K562 (cell line): Measurements from ENCODE around the gene SIK3. TPM values are rescaled to one million over a fixed set of nuclear protein-coding genes. Genes with fewer than 3 reads are reported as not detected.

Experiments
- ATAC-seq: fragments of 200-7000 bp; cut with Tn5 transposase; 3 replicates; pipeline ENCODE4 v1.9.1; 2020; ENCODE audit warnings: moderate library complexity
- BruUV-seq: library from RNA; stranded (reverse); fragments of 400-500 nt; replicated peaks from 2 replicates; lab custom pipeline; 2021; lab: Mats Ljungman, UMichigan
- CTCF ChIA-PET: fragments of 300-600 bp; formaldehyde crosslinking; extraction: SDS; loops from one replicate; lab custom pipeline; 2021; ENCODE audit warnings: low intra/inter-chr PET ratio; lab: Yijun Ruan, JAX
- POLR2A ChIA-PET: fragments of 300-600, 350-650 bp; sonication (Branson Sonifier 250); formaldehyde crosslinking; extraction: SDS; loops from one replicate; lab custom pipeline; 2021; ENCODE audit warnings: antibody characterized with exemption, inconsistent platforms; lab: Yijun Ruan, JAX
- DNase-seq, 4 experiments: peaks; one replicate each; pipeline versions ENCODE4 v3.0.0 to v3.0.0-alpha.2; 2011 to 2018; ENCODE audit warnings: low spot score in 3 of 4, mixed read lengths in 3 of 4; ENCODE audit errors: extremely low read depth in 1 of 4
- FAIRE-seq: peaks from 2 replicates; lab custom pipeline; 2011; peaks lifted over from hg19 to GRCh38; lab: Jason Lieb, UNC
- H2AFZ ChIP-seq: 2 replicates; pipeline ENCODE4 v1.6.0; 2011; ENCODE audit warnings: low read depth, low read length, control low read depth, inconsistent platforms
- H3K27ac ChIP-seq: fragments of 200-600 bp; 3 replicates; pipeline ENCODE4 v1.8.0; 2011; ENCODE audit warnings: low read depth, mild to moderate bottlenecking, control low read depth, inconsistent platforms, low read length, moderate library complexity, mixed read lengths; ENCODE audit errors: extremely low read depth
- H3K27me3 ChIP-seq, 2 experiments: fragments of 300-600 bp in 1 of 2; 2 replicates in 1 of 2; 3 replicates in 1 of 2; pipeline versions ENCODE4 v1.6.0 to v1.8.0; 2011; ENCODE audit warnings: inconsistent platforms in 2 of 2, low read length in 2 of 2, mild to moderate bottlenecking in 1 of 2, mixed read lengths in 1 of 2, moderate library complexity in 1 of 2; ENCODE audit not compliant: control insufficient read depth in 2 of 2, insufficient read depth in 2 of 2
- H3K36me3 ChIP-seq: fragments of 300-600 bp; 3 replicates; pipeline ENCODE4 v1.8.0; 2011; ENCODE audit warnings: mild to moderate bottlenecking, low read length, inconsistent platforms; ENCODE audit not compliant: control insufficient read depth, insufficient read depth
- H3K4me1 ChIP-seq, 2 experiments: fragments of 200-600 bp in 1 of 2; replicated peaks in 1 of 2; 2 replicates in 1 of 2; 3 replicates in 1 of 2; pipeline versions ENCODE4 v1.5.1 to v1.8.0; 2011; ENCODE audit warnings: inconsistent platforms in 2 of 2, low read length in 2 of 2, mild to moderate bottlenecking in 1 of 2, mixed read lengths in 1 of 2, moderate library complexity in 1 of 2; ENCODE audit not compliant: control insufficient read depth in 2 of 2, insufficient read depth in 2 of 2
- H3K4me2 ChIP-seq: 2 replicates; pipeline ENCODE4 v1.6.1; 2011; ENCODE audit warnings: low read length, control low read depth, inconsistent platforms, mixed read lengths; ENCODE audit not compliant: insufficient read depth
- H3K4me3 ChIP-seq: fragments of 200-600 bp; sonication (generic), shearing (Covaris generic); 2 replicates; pipeline ENCODE4 v1.5.1; 2016; ENCODE audit warnings: control low read depth, inconsistent platforms
- H3K79me2 ChIP-seq: fragments of 200-600 bp; 3 replicates; pipeline ENCODE4 v1.8.0; 2011; ENCODE audit warnings: low read length, inconsistent platforms; ENCODE audit not compliant: control insufficient read depth, insufficient read depth
- H3K9ac ChIP-seq, 2 experiments: 2 replicates each; pipeline versions ENCODE4 v1.6.0 to v1.6.1; 2011; ENCODE audit warnings: low read depth in 2 of 2, low read length in 2 of 2, control low read depth in 1 of 2, inconsistent platforms in 1 of 2, mild to moderate bottlenecking in 1 of 2, mixed read lengths in 1 of 2; ENCODE audit not compliant: insufficient read depth in 1 of 2
- H3K9me1 ChIP-seq: one replicate; pipeline ENCODE4 v1.6.0; 2011; ENCODE audit warnings: inconsistent platforms, mild to moderate bottlenecking, low read length, moderate library complexity; ENCODE audit not compliant: control insufficient read depth, insufficient read depth
- H3K9me3 ChIP-seq: replicated peaks from 2 replicates; pipeline ENCODE4 v1.5.1; 2011; ENCODE audit warnings: low read depth, low read length, inconsistent platforms; ENCODE audit not compliant: control insufficient read depth, insufficient read depth
- H4K20me1 ChIP-seq: replicated peaks from 2 replicates; pipeline ENCODE4 v1.6.1; 2011; ENCODE audit warnings: low read length, inconsistent platforms, mixed read lengths; ENCODE audit not compliant: control insufficient read depth, insufficient read depth
- BRF1 ChIP-seq: IDR thresholded peaks from 3 replicates; pipeline ENCODE4 v1.6.1; 2011; ENCODE audit warnings: borderline replicate concordance, mild to moderate bottlenecking; ENCODE audit not compliant: insufficient read length; ENCODE audit errors: extremely low read depth
- CHD1 ChIP-seq: fragments of 200-600 bp; sonication (generic); IDR thresholded peaks from one replicate; pipeline ENCODE4 v1.6.1; 2012; ENCODE audit warnings: mild to moderate bottlenecking, moderate library complexity, low read length, inconsistent platforms
- COPS2 ChIP-seq: fragments of 450-650 bp; conservative IDR thresholded peaks from 2 replicates; pipeline ENCODE4 v1.6.1; 2016; ENCODE audit warnings: mild to moderate bottlenecking, moderate library complexity
- CREM ChIP-seq: IDR thresholded peaks from 2 replicates; pipeline ENCODE4 v1.6.1; 2014; ENCODE audit warnings: antibody characterized with exemption, low read depth
- ESRRB ChIP-seq: fragments of 250-450 bp; sonication (Bioruptor Pico); IDR thresholded peaks from 2 replicates; pipeline ENCODE4 v1.5.0; 2020; ENCODE audit warnings: mild to moderate bottlenecking, moderate library complexity, borderline replicate concordance
- FOXM1 ChIP-seq, 2 experiments: fragments of 450-650 bp in 1 of 2; sonication (generic) in 1 of 2; formaldehyde crosslinking in 1 of 2; IDR thresholded peaks; 2 replicates each; pipeline versions ENCODE4 v1.6.1 to v1.9.0; 2017 to 2022; ENCODE audit warnings: low read depth in 2 of 2, mild to moderate bottlenecking in 2 of 2, missing genetic modification reagents in 1 of 2, moderate library complexity in 1 of 2
- HDAC1 ChIP-seq, 2 experiments: fragments of 450-650 bp; IDR thresholded peaks; 2 replicates each; pipeline ENCODE4 v1.6.1; 2016 to 2017; ENCODE audit warnings: inconsistent platforms in 1 of 2, mild to moderate bottlenecking in 1 of 2, moderate library complexity in 1 of 2
- MEF2D ChIP-seq: conservative IDR thresholded peaks from 2 replicates; pipeline ENCODE4 v1.6.1; 2016; ENCODE audit warnings: low read depth, missing genetic modification characterization, missing compliant biosample characterization
- NFIX ChIP-seq: fragments of 250-450 bp; sonication (Bioruptor Pico); IDR thresholded peaks from 2 replicates; pipeline ENCODE4 v1.4.0; 2020; ENCODE audit warnings: low read depth, mild to moderate bottlenecking, moderate library complexity
- PRPF4 ChIP-seq: fragments of 200-400 bp; formaldehyde crosslinking; IDR thresholded peaks from one replicate; pipeline ENCODE4 v1.6.1; 2017; ENCODE audit warnings: low read length, low read depth, mild to moderate bottlenecking; ENCODE audit not compliant: insufficient read depth, poor library complexity, severe bottlenecking
- TAF7 ChIP-seq: fragments of 450-650 bp; IDR thresholded peaks from 2 replicates; pipeline ENCODE4 v1.6.1; 2016; ENCODE audit warnings: missing genetic modification characterization, missing compliant biosample characterization
- TBL1XR1 ChIP-seq, 2 experiments: IDR thresholded peaks; 2 replicates each; pipeline ENCODE4 v1.6.1; 2012; ENCODE audit warnings: improper control_type of control experiment in 2 of 2, low read length in 2 of 2, mild to moderate bottlenecking in 1 of 2
- THRAP3 ChIP-seq: fragments of 450-650 bp; IDR thresholded peaks from 2 replicates; pipeline ENCODE4 v1.6.1; 2016; ENCODE audit warnings: mild to moderate bottlenecking, inconsistent platforms, borderline replicate concordance
- XRCC5 ChIP-seq: fragments of 200-400 bp; formaldehyde crosslinking; IDR thresholded peaks from 2 replicates; pipeline ENCODE4 v1.6.1; 2017; ENCODE audit warnings: low read depth, mild to moderate bottlenecking, low read length
- ZC3H4 ChIP-seq: sonication (generic); formaldehyde crosslinking; IDR thresholded peaks from 2 replicates; pipeline ENCODE4 v1.9.0; 2021; ENCODE audit warnings: missing genetic modification reagents, borderline replicate concordance
- ZNF699 ChIP-seq: fragments of 250-450 bp; sonication (Bioruptor Pico); IDR thresholded peaks from 2 replicates; pipeline ENCODE4 v1.8.0; 2021; ENCODE audit warnings: mild to moderate bottlenecking, moderate library complexity; ENCODE audit not compliant: insufficient replicate concordance
- ZNF75A ChIP-seq: fragments of 450-650 bp; formaldehyde crosslinking; IDR thresholded peaks from 2 replicates; pipeline ENCODE4 v1.4.0; 2020; ENCODE audit warnings: mild to moderate bottlenecking
- ZNF778 ChIP-seq: fragments of 450-650 bp; formaldehyde crosslinking; IDR thresholded peaks from 2 replicates; pipeline ENCODE4 v1.4.0; 2020; ENCODE audit warnings: mild to moderate bottlenecking, moderate library complexity
- ZNF780A ChIP-seq: fragments of 250-450 bp; sonication (Bioruptor Pico); IDR thresholded peaks from 2 replicates; pipeline ENCODE4 v1.5.0; 2021; ENCODE audit warnings: mild to moderate bottlenecking
- WGBS: fragments of 100-300 bp; shearing (Covaris generic); methylation state at CpG from one replicate; pipeline ENCODE4 v1.1.6; 2016; ENCODE audit warnings: low coverage, mixed read lengths; ENCODE audit not compliant: insufficient coverage; ENCODE audit errors: missing lambda C conversion rate; 5-methylcytosine and 5-hydroxymethylcytosine counted together
- in situ Hi-C: fragments of 300-500 bp; cut with MboI; formaldehyde crosslinking; loops from 4 replicates; pipeline ENCODE4 v1.15.0; 2018; ENCODE audit warnings: inconsistent platforms, mixed read lengths
- intact Hi-C: fragments of 100-400 bp; cut with micrococcal nuclease; formaldehyde crosslinking; loops from 2 replicates; pipeline ENCODE4 v1.14.2; 2022
- polyA plus RNA-seq, 8 experiments: library from polyadenylated mRNA; depleted of rRNA in 4 of 8; stranded (reverse) in 5 of 8; unstranded in 3 of 8; fragments of >200 nt; fragmentation: Nextera tagmentation in 2 of 8; fragmentation: Illumina TruSeq in 1 of 8; extraction: Ambion mirVana in 2 of 8; extraction: Trizol in 1 of 8; gene quantifications; 2 replicates each; pipeline versions ENCODE4 v1.2.1 to v1.2.3, GENCODE V29; 2011 to 2014; ENCODE audit warnings: inconsistent platforms in 1 of 8, missing spikeins in 1 of 8
- total RNA-seq, 7 experiments: library from RNA; depleted of rRNA in 6 of 7; stranded (reverse); fragments of >200 nt in 6 of 7; fragmentation: Illumina TruSeq in 2 of 7; extraction: Trizol in 2 of 7; gene quantifications; 2 replicates each; pipeline versions ENCODE4 v1.2.1 to v1.2.3, GENCODE V29; 2011 to 2021; ENCODE audit warnings: low replicate concordance in 1 of 7

Gene SIK3
- total and polyA plus RNA-seq, 9 of the 15 experiments (the other 6 are each of a cell fraction or from before 2014, with no cell fraction given), result 1.6 to 21.6 (median 8.0) TPM

DNA sequence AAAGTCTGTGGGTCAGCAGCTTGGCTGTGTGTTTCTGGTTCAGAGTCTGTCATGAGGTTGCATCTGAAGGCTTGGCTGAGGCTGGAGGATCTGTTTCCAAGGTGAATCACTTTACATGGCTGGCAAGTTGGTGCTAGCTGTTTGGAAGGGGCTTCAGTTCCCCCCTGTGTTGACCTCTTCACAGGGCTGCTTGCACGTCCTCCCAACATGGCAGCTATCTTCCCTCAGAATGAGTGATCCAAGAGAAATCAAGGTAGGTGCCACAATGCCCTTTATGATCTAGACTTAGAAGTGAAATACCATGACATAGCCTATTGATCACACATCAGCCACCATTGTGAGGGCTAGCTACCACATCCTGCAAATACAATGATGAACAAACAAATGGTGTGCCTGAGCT, 285.1 kb downstream of the SIK3 start:
- ChIA-PET POLR2A (interaction anchor here (0.6 to 1.2 kb wide), 5 partner anchors 8 to 80 kb away, joined by 3 to 4 read pairs (median 4); no protein-coding TSS in a partner anchor), CTCF (no interaction called here)
- intact Hi-C loops, result no loop called here
- Histone ChIP-seq H3K4me3 (no peak overlapping the region), H3K9me3 (no peaks in the 10 kb centered on the region), H3K27me3 (peaks cover 4 to 7% of the 10 kb centered on the region in 2 experiments; a peak in 4 of 5 replicates), H3K36me3 (no peaks in the 10 kb centered on the region), H3K9me1 (no peaks in the 10 kb centered on the region), H3K9ac (no peak overlapping the region), H2AFZ (no peak overlapping the region), H4K20me1 (no peaks in the 10 kb centered on the region; the same call in 1 of the 2 replicates), H3K4me2 (no peak overlapping the region), H3K4me1 (peaks cover 3 to 7% of the 10 kb centered on the region in 2 experiments; a peak in 3 of 5 replicates), H3K79me2 (no peaks in the 10 kb centered on the region), H3K27ac (no peak overlapping the region)
- no peak for DNase-seq
- in situ Hi-C loops, result no loop called here
- no peak for FAIRE-seq
- ATAC-seq, result no peak
- 25% methylated on average over 1 of the region's 1 CpG for WGBS
- TF ChIP-seq ZC3H4 (CRISPR knock-in tag), result no peak
- no peak for TF ChIP-seq THRAP3
- TF ChIP-seq ESRRB (CRISPR knock-in tag), result no peak
- no peak for TF ChIP-seq TBL1XR1 (IDR thresholded peaks at IDR 0.05; ENCODE audit: low read length in 2 of 2)
- no peak for TF ChIP-seq ZNF75A
- TF ChIP-seq CHD1, result no peak
- BruUV-seq, result no TSS peak

DNA sequence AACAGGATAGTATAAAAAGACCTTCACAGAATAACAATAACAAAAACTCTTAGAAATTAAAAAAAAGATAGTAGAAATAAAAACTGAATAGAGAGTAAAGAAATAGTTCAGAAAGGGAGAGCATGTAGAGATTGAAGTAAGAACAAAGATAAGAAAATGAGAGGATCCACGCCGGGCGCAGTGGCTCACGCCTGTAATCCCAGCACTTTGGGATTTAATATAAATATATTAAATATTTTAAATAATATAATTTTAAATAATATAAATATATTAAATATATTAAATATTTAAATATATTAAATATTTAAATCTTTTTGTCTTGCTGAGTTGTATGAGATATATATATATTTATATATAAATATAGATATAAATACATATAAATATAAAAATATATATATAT, 286.1 kb downstream of the SIK3 start:
- ChIA-PET POLR2A (interaction anchor here (0.6 to 1.2 kb wide), 5 partner anchors 41 to 136 kb away, joined by 3 to 4 read pairs (median 3); no protein-coding TSS in a partner anchor), CTCF (no interaction called here)
- no peak overlapping the region for H3K4me2 ChIP-seq
- 54% methylated on average over 4 of the region's 4 CpGs for WGBS
- no peaks in the 10 kb centered on the region for H3K9me3 ChIP-seq
- H3K36me3 ChIP-seq, result no peaks in the 10 kb centered on the region
- ATAC-seq (no peak), DNase-seq (no peak), FAIRE-seq (no peak)
- no peak overlapping the region for H3K27ac ChIP-seq
- H3K27me3 ChIP-seq, result peaks cover 4 to 14% of the 10 kb centered on the region in 2 experiments; a peak in 4 of 5 replicates
- in situ Hi-C loops (no loop called here), intact Hi-C loops (no loop called here)
- no peaks in the 10 kb centered on the region; the same call in 1 of the 2 replicates for H4K20me1 ChIP-seq
- no peak overlapping the region for H3K9ac ChIP-seq
- no peak overlapping the region for H2AFZ ChIP-seq
- H3K79me2 ChIP-seq, result no peaks in the 10 kb centered on the region
- peaks cover 3 to 7% of the 10 kb centered on the region in 2 experiments; a peak in 3 of 5 replicates for H3K4me1 ChIP-seq
- no peaks in the 10 kb centered on the region for H3K9me1 ChIP-seq
- no peak overlapping the region for H3K4me3 ChIP-seq
- no TSS peak for BruUV-seq
- no peak for TF ChIP-seq FOXM1 (IDR thresholded peaks at IDR 0.05; ENCODE audit: low read depth)
- TF ChIP-seq FOXM1 (CRISPR knock-in tag; IDR thresholded peaks at IDR 0.05; ENCODE audit: low read depth), result no peak
- no peak for TF ChIP-seq ZNF780A (CRISPR knock-in tag)
- TF ChIP-seq ZNF778, result no peak
- no peak for TF ChIP-seq BRF1
- TF ChIP-seq TAF7 (tag), result no peak
- TF ChIP-seq CREM, result no peak
- TF ChIP-seq MEF2D (tag), result no peak
- no peak for TF ChIP-seq NFIX (CRISPR knock-in tag)
- TF ChIP-seq PRPF4, result no peak
- TF ChIP-seq COPS2, result no peak
- TF ChIP-seq HDAC1 (IDR thresholded peaks at IDR 0.05), result no peak
- no peak for TF ChIP-seq XRCC5
- no peak for TF ChIP-seq ZNF699 (CRISPR knock-in tag)
